A673 (cell line): ENCODE results near the gene NRXN2. TPM values are rescaled to one million over a fixed set of nuclear protein-coding genes. Genes with fewer than 3 reads are reported as not detected.

ENCODE experiments used
- BruUV-seq: library from RNA; stranded (reverse); fragments of 400-500 nt; replicated peaks from 2 replicates; lab custom pipeline; 2021; lab: Mats Ljungman, UMichigan
- CTCF ChIA-PET: fragments of 300-600 bp; sonication (Branson Sonifier 250); formaldehyde crosslinking; loops from one replicate; lab custom pipeline; 2022; ENCODE audit warnings: antibody characterized with exemption; lab: Charles Lee
- POLR2A ChIA-PET: fragments of 300-600 bp; sonication (Branson Sonifier 250); formaldehyde crosslinking; loops from one replicate; lab custom pipeline; 2022; ENCODE audit warnings: antibody characterized with exemption; ENCODE audit not compliant: low non-redundant PET; lab: Charles Lee
- DNase-seq: peaks from one replicate; pipeline ENCODE4 v3.0.0-alpha.2; 2015; ENCODE audit warnings: low spot score
- H3K27ac ChIP-seq: fragments of 200-600 bp; sonication (generic); 2 replicates; pipeline ENCODE4 v1.5.1; 2016; ENCODE audit warnings: mixed run types, low read depth, mild to moderate bottlenecking, mixed read lengths, antibody characterized with exemption, low read length; ENCODE audit not compliant: poor library complexity, severe bottlenecking
- H3K27me3 ChIP-seq: fragments of 200-600 bp; sonication (generic); replicated peaks from 2 replicates; pipeline ENCODE4 v1.6.1; 2017; ENCODE audit warnings: mixed run types, low read depth, mild to moderate bottlenecking, mixed read lengths, antibody characterized with exemption, low read length; ENCODE audit not compliant: insufficient read depth, poor library complexity
- H3K36me3 ChIP-seq: fragments of 200-600 bp; sonication (generic); 2 replicates; pipeline ENCODE4 v1.6.1; 2016; ENCODE audit warnings: mixed run types, mild to moderate bottlenecking, mixed read lengths, antibody characterized with exemption, low read length; ENCODE audit not compliant: insufficient read depth, poor library complexity, severe bottlenecking
- H3K4me1 ChIP-seq: fragments of 200-600 bp; sonication (generic); 2 replicates; pipeline ENCODE4 v1.6.1; 2017; ENCODE audit warnings: mixed run types, mild to moderate bottlenecking, mixed read lengths, antibody characterized with exemption, low read length; ENCODE audit not compliant: insufficient read depth, poor library complexity, severe bottlenecking
- H3K4me3 ChIP-seq: fragments of 200-600 bp; sonication (generic); 2 replicates; pipeline ENCODE4 v1.5.1; 2016; ENCODE audit warnings: low read depth, mixed run types, mild to moderate bottlenecking, mixed read lengths, low read length; ENCODE audit not compliant: poor library complexity, severe bottlenecking
- H3K9me3 ChIP-seq: fragments of 200-600 bp; sonication (generic); 2 replicates; pipeline ENCODE4 v1.6.1; 2016; ENCODE audit warnings: mixed run types, low read depth, mild to moderate bottlenecking, mixed read lengths, antibody characterized with exemption, low read length; ENCODE audit not compliant: poor library complexity, severe bottlenecking
- EZH2 ChIP-seq: fragments of 200-600 bp; sonication (generic); IDR thresholded peaks from 2 replicates; pipeline ENCODE4 v1.6.1; 2017; ENCODE audit warnings: borderline replicate concordance, low read depth, mild to moderate bottlenecking, mixed read lengths, antibody characterized with exemption, low read length; ENCODE audit not compliant: poor library complexity, severe bottlenecking
- intact Hi-C: fragments of 100-400 bp; cut with micrococcal nuclease; formaldehyde crosslinking; loops from one replicate; pipeline ENCODE4 v1.10.0; 2022; ENCODE audit not compliant: unreplicated experiment
- total RNA-seq: library from RNA; stranded (reverse); gene quantifications from 2 replicates; pipeline ENCODE4 v1.2.3, GENCODE V29; 2021
- TF ChIP-seq, protein P1 (sequence below): fragments of 300-800, 200-600 bp; sonication (generic); conservative IDR thresholded peaks from 2 replicates; pipeline ENCODE4 v1.5.1; 2017; ENCODE audit warnings: low read depth, mild to moderate bottlenecking, antibody characterized with exemption, low read length, moderate library complexity, mixed read lengths

Gene NRXN2
- total RNA-seq, 1 experiment from 2014 or later = 5.0 TPM

DNA sequence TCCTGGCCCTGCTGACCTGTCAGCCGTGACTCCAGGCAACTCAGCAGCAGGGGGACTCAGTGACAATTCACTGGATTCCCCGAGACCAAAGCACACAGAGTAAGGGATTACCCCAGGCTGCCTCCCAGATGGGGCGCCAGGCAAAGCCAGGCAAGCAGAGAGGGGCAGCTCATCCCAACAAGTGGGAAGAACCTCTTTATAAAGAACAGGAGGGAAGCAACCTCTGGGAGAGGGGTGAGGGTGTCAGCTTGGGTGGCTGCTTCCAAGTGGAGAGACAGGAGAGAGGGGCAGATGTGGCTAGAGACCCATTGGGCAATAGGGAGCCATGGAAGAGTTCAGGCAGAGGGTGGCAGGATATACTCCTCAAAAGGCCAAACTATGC lies 130.8 kb downstream of the NRXN2 start:
- H3K4me1 ChIP-seq = no peaks in the 10 kb centered on the region
- no TSS peak for BruUV-seq
- TF ChIP-seq, protein P1, sequence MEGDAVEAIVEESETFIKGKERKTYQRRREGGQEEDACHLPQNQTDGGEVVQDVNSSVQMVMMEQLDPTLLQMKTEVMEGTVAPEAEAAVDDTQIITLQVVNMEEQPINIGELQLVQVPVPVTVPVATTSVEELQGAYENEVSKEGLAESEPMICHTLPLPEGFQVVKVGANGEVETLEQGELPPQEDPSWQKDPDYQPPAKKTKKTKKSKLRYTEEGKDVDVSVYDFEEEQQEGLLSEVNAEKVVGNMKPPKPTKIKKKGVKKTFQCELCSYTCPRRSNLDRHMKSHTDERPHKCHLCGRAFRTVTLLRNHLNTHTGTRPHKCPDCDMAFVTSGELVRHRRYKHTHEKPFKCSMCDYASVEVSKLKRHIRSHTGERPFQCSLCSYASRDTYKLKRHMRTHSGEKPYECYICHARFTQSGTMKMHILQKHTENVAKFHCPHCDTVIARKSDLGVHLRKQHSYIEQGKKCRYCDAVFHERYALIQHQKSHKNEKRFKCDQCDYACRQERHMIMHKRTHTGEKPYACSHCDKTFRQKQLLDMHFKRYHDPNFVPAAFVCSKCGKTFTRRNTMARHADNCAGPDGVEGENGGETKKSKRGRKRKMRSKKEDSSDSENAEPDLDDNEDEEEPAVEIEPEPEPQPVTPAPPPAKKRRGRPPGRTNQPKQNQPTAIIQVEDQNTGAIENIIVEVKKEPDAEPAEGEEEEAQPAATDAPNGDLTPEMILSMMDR = no peak
- TF ChIP-seq EZH2 = no peak
- no peak for DNase-seq
- no peaks in the 10 kb centered on the region for H3K9me3 ChIP-seq
- no peak overlapping the region for H3K27ac ChIP-seq
- POLR2A ChIA-PET = no interaction called here
- H3K36me3 ChIP-seq = no peaks in the 10 kb centered on the region
- CTCF ChIA-PET = interaction anchor here (0.6 kb wide), 1 partner anchor 17 kb away, joined by 3 read pairs; no protein-coding TSS in a partner anchor
- H3K4me3 ChIP-seq = no peak overlapping the region
- intact Hi-C loops = no loop called here
- no peaks in the 10 kb centered on the region for H3K27me3 ChIP-seq

DNA sequence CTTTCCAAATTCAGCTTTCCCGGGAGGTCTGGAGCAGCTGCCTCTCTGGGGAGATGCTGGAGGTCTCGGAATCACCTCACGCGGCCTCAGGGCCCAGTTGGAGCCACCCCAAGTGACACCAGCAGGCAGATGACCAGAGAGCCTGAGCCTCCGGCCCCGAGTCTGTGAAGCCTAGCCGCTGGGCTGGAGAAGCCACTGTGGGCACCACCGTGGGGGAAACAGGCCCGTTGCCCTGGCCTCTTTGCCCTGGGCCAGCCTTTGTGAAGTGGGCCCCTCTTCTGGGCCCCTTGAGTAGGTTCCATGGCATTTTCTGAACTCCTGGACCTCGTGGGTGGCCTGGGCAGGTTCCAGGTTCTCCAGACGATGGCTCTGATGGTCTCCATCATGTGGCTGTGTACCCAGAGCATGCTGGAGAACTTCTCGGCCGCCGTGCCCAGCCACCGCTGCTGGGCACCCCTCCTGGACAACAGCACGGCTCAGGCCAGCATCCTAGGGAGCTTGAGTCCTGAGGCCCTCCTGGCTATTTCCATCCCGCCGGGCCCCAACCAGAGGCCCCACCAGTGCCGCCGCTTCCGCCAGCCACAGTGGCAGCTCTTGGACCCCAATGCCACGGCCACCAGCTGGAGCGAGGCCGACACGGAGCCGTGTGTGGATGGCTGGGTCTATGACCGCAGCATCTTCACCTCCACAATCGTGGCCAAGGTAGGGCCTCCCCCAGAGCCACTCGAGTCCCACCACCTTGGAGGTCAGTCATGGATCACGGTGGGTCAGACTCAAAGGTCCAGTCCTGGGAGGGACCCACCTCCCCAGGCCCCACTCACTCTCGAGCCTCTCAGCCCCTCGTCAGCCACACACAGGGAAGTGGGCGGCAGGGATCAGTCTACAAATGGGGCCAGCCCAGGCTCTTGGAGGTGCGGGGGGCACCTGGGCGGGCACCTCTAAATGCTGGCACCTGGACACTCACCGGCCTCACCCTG lies 131.5 kb downstream of the NRXN2 start:
- Histone ChIP-seq H3K4me1 (no peaks in the 10 kb centered on the region), H3K27ac (no peak overlapping the region), H3K4me3 (no peak overlapping the region), H3K27me3 (no peaks in the 10 kb centered on the region), H3K9me3 (no peaks in the 10 kb centered on the region), H3K36me3 (no peaks in the 10 kb centered on the region)
- no peak for TF ChIP-seq EZH2
- TF ChIP-seq, protein P1 = no peak
- CTCF ChIA-PET = no interaction called here
- intact Hi-C loops = no loop called here
- POLR2A ChIA-PET = no interaction called here
- DNase-seq = no peak
- BruUV-seq = no TSS peak

DNA sequence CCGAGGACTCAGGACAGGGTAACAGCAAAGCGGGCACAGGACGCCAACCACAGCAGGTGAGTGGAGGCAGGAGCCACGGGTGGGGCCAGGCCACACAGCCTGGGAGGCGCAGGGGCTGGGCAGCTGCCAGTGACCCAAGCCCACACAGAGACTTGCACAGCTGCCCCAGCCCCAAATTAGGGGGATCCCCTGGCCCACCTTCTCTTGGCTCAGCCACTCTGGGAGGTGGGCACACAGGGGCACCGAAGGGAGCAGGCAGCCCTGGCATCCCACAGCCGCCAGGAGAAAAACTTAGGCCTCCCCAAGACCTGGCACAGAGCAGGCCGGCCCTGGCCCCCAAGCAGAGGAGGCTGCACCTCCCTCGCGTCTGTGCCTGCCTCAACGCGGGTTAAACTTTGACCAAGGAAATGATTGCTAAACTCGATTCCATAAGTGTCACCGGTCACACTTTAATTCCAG lies 132.2 kb downstream of the NRXN2 start, which contains the start of gene SLC22A12:
SLC22A12 (plus strand) TSS at position 458 of the 459 bp plus-strand sequence. CDS start 337 bp downstream, outside the sequence.
- ChIA-PET CTCF (no interaction called here), POLR2A (no interaction called here)
- intact Hi-C loops = no loop called here
- Histone ChIP-seq H3K4me3 (no peak within 1 kb of the TSS), H3K4me1 (no peaks in the 10 kb centered on the region), H3K36me3 (no peaks in the 10 kb centered on the region), H3K9me3 (no peaks in the 10 kb centered on the region), H3K27ac (no peak within 1 kb of the TSS), H3K27me3 (no peaks in the 10 kb centered on the region)
- no peak for DNase-seq
- TF ChIP-seq, protein P1 = no peak
- TF ChIP-seq EZH2 = no peak
- BruUV-seq = no TSS peak
